Fibroblast of skin of back (primary cell): ENCODE results near the gene SPATA31D3. TPM values are rescaled to one million over a fixed set of nuclear protein-coding genes. Genes with fewer than 3 reads are reported as not detected.
"Not testable (repeated sequence)": the region's sequence is repeated elsewhere in the genome, so short reads cannot be mapped to it uniquely, and the experiment has no call there.

ENCODE experiments used
- DNase-seq: peaks from one replicate; pipeline ENCODE4 v3.0.0-alpha.2; 2013
- polyA plus RNA-seq, 2 experiments: library from polyadenylated mRNA; unstranded; fragments of 120-200 nt; gene quantifications; one replicate each; pipeline ENCODE4 v1.2.1, GENCODE V29; 2013; ENCODE audit not compliant: insufficient read length in 2 of 2

SPATA31D3 gene
- polyA plus RNA-seq (2013, experiment 1 of 2; ENCODE audit: insufficient read length) = not detected
- polyA plus RNA-seq (2013, experiment 2 of 2; ENCODE audit: insufficient read length) = not detected

DNA sequence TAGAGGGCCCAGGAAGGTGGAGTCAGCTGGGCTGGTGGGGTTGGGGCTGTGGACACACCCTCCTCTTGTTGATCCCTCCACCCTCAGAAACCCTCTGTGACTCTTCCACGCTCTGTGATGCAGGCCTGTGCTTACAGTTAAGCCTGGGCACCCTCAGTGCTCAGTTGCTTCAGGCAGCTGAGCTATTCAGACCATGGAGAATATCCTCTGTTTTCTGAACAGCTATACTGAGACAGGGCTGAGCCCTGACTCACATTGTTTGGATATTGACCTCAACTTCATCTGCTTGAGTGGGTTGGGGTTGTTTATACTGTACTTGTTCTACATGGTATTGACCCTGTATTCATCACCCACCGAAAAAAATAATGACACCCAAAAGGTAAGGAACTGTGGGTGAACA lies at the start of gene SPATA31D3:
Gene SPATA31D3 (plus strand): TSS at position 108 of the 400 bp plus-strand sequence. CDS start 86 bp downstream, at position 194.
- not testable (repeated sequence) for DNase-seq

DNA sequence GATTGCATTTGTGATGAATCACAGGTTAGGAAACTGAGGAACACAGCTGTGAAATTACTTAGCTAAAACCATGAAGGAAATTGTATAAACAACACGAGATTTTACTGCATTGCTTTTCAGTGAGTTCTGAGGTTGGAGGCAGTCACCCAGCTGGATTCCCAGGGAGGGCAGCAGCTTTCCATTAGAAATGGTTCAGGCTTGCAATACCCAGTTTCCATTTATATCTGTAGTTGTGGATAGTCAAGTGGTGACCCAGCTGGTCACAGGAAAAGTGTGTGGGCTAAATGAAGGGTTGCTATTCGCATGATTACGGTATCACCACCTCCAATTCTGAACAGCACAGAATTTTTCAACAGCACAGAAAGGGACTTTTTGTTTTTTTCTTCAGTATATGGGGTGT lies 49.4 kb upstream of the SPATA31D3 start:
- no peak for DNase-seq

DNA sequence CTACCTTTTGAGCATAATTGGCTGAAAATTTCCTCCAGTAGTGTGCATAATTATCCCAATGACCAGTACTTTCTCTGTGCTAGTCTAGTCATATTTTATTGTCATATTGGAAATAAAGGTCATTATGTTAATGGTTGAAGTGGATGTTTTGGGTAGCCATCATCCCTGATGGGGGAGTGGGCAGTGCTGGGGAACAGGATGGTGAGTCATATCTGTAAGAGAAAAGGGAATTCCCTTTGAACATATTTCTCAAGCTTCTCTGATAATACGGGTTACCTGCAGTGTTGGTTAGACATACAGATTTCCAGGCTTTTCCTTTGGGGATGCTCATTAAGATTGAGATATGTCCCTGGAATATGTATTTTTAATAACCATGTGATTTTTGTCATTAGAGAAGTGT lies 48.4 kb upstream of the SPATA31D3 start:
- DNase-seq = no peak

DNA sequence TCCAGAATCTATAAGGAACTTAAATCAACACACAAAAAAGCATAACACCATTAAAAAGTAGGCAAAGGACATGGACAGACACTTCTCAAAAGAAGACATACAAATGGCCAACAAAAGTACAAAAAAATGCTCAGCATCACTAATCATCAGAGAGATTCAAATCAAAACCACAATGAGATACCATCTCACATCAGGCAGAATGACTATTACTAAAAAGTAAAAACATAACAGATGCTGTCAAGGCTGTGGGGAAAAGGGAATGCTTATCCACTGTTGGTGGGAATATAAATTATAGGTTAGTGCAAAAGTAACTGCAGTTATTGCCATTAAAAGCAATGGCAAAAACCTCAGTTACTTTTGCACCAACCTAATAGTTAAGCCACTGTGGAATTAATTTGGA lies 47.2 kb upstream of the SPATA31D3 start:
- DNase-seq = no peak

DNA sequence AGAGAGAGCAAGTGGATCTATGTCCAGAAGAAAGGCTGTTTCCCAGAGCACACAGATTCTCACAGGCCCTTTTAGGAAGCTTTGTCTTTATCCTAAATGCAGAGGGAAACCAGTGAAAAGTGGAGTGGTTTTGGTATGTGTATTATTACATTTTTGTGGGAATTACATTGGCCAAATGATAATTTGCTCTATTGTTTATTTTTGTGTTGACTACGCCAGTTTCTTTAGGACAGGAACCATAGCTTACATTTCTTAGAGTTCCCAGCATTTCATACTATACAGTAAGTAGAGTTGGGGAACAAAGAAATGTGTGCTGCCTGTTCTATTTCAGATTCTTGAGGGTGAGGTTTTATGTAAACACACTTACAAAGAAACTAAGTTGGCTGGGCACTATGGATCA lies 44.4 kb upstream of the SPATA31D3 start:
- peak; percentile 17 for DNase-seq

DNA sequence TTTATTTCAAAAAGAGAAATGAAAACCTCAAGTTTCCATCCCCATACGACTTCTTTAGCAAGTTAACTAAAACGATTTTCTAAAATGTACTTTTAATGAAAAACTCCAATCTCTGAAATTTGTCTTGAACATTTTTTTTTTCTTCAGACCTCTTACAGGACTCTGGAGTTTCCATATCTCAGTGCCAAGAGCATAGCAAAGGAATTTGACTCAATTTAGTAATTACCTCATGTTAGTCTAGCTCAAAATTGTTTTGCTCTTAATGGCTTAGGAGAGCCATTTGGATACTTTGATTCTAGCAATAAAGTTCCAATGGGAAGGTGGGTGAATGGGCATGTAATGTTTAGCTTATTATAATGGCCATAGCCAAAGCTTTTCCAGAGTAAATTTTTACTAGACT lies 41.1 kb upstream of the SPATA31D3 start:
- DNase-seq = no peak

DNA sequence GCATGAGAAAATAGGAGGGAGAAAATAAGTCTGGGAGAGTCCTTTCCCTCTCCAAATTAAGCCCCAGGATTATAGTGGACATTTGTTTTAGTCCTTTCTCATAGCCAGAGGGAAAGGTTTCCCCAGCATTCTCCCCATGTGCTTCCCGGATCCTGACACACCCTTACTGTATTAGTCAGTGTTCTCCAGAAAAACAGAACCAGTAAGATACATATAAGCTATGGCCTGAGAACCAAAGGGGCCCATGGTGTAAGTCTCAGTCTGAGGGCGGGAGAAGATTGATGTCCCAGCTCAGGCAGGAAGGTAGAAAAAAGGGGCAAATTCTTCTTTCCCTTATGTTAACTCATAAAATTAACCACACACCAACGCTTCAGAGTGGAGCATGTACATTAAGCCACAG lies 40.7 kb upstream of the SPATA31D3 start:
- DNase-seq = peak; percentile 16

DNA sequence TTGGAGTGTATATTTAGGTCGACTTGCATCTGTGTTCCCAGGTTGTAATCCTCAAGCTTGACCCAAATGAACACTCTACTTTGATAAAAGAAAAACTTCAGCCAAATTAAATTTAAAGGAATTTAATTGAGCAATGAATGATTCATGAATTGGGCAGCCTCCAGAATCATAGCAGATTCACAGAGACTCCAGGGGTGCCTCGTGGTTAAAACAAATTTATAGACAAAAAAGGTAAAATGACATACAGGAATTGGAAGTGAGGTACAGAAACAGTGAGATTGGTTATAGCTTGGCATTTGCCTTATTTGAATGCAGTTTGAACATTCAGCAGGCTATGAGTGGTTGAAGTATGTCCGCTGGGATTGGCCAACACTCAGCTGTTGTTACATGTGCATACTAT lies 36.6 kb upstream of the SPATA31D3 start:
- peak; percentile 28 for DNase-seq

DNA sequence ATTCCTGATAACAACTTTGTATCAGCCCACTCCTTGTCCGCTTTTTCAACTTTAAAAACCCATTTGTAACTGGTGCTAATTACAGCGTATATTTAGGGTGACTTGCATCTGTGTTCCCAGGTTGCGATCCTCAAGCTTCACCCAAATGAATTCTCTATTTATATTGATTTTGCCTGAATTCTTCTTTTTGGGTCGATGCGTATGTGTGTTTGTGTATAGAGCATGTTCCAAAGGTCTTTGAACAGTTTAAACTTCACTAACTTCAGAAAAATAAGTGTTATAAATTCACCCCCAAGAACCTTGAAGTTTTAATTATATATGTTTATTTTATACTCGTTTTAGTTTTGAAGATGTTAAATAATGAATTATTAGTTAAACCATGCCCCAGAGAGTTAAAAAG lies 31.2 kb upstream of the SPATA31D3 start:
- DNase-seq = no peak

DNA sequence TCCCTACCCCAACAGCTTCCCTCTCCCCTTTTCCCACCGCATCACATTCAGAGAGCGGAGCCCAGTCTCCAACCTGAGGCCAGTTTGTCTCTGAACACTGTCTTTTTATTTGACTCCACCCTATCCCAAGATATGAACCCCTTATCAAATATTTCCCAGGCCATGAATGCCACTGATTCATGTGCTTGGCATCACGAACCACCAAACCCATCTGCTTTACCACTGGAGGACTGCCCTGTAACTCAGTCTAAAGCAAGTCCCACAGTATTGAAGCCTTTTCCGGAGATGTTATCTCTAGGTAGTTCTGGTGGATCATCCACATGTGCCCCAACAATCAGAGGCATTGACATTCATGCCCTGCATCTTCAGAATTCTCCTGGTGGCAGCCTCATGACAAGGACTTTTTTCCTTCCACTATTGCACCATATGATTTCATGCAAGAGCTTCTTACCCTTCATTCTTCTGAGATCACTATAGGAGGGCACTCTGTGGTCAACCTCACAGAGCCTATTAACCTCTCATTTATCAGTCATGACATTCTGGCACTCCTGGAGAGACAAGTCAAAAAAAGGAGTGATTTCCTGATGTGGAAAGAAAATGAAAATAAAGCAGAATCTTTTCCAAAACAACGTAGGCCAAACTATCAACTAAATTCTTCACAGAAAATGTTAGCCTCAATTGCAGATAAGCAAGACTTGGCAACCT lies 27.3 kb upstream of the SPATA31D3 start:
- DNase-seq = no peak

DNA sequence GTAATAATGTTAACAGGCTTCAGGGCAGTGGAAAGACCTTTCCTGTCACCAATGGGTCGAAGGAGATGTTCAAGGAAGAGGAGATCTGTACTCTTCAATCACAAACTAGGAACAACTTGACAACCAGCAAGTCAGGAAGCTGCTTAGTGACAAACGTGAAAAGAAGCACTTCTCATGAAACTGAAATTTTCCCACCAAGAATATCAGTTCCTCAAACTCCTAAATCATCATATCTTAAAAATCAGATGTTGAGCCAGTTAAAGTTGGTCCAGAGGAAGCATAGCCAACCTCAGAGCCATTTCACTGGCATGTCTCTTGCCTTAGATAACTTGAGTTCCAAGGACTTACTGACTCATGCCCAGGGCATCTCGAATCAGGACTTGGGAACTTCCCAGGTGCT lies 24.8 kb upstream of the SPATA31D3 start:
- DNase-seq = not testable (repeated sequence)

DNA sequence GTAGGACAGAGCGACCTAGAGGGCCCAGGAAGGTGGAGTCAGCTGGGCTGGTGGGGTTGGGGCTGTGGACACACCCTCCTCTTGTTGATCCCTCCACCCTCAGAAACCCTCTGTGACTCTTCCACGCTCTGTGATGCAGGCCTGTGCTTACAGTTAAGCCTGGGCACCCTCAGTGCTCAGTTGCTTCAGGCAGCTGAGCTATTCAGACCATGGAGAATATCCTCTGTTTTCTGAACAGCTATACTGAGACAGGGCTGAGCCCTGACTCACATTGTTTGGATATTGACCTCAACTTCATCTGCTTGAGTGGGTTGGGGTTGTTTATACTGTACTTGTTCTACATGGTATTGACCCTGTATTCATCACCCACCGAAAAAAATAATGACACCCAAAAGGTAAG lies 15.0 kb upstream of the SPATA31D3 start, which contains the start of gene SPATA31D4:
Gene SPATA31D4 (plus strand): TSS at position 124 of the 400 bp plus-strand sequence. CDS start 86 bp downstream, at position 210.
- not testable (repeated sequence) for DNase-seq

DNA sequence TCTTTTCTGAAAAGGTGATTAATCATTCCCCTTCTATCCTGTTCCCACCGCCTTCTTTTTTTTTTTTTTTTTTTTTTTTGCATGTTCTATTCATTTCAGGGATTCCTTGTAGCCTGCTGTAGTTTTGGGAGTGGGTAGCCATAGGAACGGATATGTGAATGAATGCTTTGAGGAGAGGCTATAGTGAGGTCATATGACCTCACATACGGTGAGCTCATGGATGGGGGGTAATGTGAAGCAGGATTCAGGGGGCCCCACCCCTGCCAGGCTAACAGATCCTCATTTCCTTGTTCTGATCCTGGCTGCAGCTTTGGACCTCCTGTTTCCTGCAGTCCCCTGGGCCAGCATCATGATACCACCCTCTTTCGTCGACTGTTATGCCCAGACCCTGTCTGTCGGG lies 13.2 kb upstream of the SPATA31D3 start:
- DNase-seq = not testable (repeated sequence)

DNA sequence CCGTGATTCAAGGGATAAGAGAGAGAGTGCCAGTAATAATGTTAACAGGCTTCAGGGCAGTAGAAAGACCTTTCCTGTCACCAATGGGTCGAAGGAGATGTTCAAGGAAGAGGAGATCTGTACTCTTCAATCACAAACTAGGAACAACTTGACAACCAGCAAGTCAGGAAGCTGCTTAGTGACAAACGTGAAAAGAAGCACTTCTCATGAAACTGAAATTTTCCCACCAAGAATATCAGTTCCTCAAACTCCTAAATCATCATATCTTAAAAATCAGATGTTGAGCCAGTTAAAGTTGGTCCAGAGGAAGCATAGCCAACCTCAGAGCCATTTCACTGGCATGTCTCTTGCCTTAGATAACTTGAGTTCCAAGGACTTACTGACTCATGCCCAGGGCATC lies 9.8 kb upstream of the SPATA31D3 start:
- not testable (repeated sequence) for DNase-seq

DNA sequence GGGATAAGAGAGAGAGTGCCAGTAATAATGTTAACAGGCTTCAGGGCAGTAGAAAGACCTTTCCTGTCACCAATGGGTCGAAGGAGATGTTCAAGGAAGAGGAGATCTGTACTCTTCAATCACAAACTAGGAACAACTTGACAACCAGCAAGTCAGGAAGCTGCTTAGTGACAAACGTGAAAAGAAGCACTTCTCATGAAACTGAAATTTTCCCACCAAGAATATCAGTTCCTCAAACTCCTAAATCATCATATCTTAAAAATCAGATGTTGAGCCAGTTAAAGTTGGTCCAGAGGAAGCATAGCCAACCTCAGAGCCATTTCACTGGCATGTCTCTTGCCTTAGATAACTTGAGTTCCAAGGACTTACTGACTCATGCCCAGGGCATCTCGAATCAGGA lies 5.3 kb downstream of the SPATA31D3 start:
- DNase-seq = not testable (repeated sequence)

DNA sequence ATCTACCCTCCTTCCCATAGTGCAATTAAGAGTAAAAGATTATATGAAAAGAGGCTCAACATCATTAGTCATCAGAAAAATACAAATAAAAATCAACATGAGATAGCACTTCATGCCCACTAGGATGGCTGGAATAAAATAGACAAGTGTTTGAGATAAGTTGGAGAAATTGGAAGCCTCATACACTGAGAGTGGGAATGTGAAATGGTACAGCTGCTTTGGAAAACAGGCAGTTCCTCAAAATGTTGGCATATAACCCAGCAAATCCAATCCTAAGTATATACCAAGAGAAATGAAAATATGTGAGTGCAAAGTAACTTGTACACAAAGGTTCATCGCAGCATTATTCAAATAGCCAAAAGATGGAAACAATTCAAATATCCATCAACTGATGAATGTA lies 9.8 kb downstream of the SPATA31D3 start:
- no peak for DNase-seq

DNA sequence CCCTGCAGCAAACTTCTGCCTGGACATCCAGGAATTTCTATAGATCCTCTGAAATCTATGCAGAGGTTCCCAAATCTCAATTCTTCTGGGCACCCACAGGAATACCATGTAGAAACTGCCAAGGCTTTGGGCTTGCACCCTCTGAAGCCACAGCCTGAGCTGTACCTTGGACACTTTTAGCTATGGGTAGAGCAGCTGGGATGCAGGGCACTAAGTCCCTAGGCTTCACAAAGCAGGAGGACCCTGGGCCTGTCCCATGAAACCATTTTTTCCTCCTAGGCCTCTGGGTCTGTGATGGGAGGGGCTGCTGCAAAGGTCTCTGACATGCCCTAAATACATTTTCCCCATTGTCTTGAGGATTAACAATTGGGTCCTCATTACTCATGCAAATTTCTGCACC lies 12.3 kb downstream of the SPATA31D3 start:
- DNase-seq = no peak

DNA sequence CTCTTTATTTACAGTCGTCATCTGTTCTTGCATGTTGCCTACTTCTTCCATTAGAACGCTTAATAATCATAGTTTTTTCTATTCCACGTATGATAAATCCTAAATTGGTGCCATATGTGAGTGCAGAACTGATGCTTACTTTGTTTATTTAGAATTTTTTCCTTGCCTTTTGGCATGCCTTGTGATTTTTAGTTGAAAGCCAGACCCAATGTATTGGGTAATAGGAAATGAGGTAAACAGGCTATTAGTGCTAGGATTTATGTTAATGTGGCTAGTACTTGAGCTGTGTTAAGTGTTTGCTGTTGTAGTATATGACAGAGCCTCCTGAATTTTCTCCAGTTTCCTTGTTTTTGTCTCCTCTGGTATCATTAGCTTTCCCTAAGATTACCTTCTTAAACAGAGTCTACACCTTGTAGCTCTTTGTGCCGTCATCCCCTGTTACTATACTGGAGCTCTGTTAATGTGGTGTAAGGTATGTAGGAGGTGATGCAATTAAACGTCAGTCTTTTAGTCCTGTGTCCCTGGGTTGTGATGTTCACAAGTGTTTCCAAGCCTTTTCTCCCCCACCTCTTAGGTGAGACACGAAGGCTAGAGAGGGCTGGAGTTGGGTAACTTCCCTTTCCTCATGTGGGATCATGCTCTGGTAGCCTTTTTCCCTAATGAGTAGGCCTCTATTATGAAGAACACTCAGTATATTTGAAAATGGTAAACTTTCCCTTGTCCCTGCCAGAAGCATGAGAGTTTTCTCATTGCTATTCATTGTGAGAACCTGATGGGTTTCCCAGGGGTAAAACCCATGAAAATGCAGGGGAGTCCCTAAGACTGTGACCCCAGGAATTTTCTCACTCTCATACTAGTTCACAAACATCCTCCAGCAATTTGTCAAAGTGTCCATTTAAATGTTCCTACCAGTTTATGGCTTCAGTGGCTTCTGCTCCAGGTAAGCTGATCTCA lies 21.2 kb downstream of the SPATA31D3 start:
- no peak for DNase-seq

DNA sequence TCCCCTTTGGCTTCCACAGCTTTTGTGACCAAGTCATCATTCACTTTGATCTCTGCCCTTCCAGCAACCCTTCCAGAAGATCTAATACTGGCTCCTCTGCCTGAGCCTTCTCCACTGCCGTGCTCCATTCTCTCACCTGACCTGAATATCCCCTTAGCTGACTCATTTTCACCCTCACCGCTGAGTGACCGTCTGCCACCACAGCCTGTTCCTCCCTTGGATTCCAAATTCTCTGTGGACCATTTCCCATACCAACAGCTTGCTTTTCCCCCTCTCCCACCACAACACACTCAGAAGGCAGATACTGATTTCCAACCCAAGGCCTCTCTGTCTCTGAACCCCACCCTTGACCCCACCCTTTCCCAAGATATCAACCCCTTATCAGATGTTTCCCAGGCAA lies 24.7 kb downstream of the SPATA31D3 start:
- no peak for DNase-seq

DNA sequence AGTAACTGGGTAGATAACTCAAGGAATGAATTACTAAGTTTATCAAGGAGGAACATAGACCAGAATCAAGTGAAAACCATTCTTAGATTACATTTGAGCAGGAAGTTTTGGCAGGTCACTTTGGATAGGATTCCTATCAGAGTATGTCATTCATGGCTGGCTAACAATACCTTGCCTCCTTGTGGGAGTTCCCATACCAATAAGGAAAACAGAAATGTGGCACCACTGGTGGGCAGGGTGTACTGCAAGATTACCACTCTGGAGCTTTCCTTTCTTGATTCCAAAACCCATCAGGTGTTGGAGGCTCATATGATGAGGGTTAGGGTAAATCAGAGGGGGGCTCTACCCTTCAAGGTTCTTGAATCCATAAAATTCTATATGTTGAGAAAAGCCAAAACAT lies 26.7 kb downstream of the SPATA31D3 start:
- no peak for DNase-seq

DNA sequence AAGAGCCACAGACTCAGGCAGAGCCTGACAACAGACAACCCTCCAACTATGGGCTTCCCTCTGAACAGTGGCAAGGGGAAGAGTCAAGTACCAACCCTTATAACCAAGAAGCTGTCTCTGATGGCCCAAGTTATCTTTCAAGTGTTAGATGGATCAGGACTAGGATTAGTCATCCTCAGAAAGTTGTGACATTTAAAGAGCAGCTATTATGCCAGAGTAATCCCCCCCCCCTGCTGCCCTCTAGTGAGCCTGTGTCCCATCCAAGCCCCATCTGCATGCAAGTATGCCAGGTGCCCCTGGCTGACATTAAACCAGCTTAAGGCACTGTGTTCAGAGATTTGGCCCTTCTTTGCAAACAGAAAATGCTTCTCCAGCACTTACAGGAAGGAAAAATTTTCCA lies 28.4 kb downstream of the SPATA31D3 start:
- DNase-seq = no peak

DNA sequence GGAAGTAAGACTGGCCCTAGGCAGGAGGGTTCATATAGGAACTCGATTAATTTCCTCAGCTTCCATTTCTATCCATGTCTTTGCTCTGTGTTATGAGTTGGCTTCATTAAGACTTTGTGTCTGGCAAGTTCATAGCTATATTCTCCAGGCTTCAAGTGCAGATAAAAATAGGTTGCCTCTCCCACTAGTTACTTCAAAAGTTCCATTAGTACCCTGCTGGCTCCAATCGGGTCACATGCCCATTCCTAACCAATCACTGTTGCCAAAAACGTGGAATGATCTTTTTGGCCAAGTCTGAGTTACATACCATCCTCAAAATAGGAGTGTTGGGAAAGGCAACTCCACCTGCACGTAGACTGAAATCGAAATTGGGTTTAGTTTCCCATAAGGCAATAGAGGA lies 31.5 kb downstream of the SPATA31D3 start:
- DNase-seq = no peak

DNA sequence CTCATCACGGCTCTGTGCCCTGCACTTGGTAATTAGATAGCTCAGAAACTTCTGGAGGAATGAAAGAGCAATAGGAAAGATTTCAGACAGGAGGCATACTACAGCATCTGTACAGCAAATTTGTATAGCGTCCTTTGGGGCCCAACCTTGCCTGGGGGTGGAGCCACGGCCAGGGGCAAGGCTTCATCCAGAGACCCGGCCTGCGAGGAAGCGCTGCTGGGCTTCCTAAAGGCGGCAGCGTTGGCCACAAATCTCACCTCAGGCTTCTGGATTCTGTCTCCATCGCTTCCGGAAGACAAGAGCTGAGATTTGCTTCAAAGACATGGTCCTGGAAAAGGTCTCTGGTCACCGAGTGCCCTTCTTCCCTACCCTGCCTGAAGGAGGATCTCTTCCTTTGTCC lies 33.1 kb downstream of the SPATA31D3 start:
- no peak for DNase-seq
